Glomerular visceral epithelial cell (primary cell): Measurements from ENCODE around the gene CFLAR.
"Not testable (repeated sequence)": the region's sequence is repeated elsewhere in the genome, so short reads cannot be mapped to it uniquely, and the experiment has no call there.

Experiments
- DNase-seq: peaks from one replicate; pipeline ENCODE4 v3.0.0-alpha.2; 2016; ENCODE audit errors: extremely low spot score

Gene CFLAR

GRCh38 chr2:201182650-201183364 is 66.8 kb downstream of the CFLAR start, which contains the start of gene CASP10:
CASP10 (plus strand) TSS chr2:201183141; CDS start chr2:201185778, 2,637 bp downstream.
- peak; percentile 80 for DNase-seq

GRCh38 chr2:201183365-201183727 is 67.4 kb downstream of the CFLAR start:
- DNase-seq, result no peak

- not testable (repeated sequence) for DNase-seq
Measured at GRCh38 chr2:201183835-201184234, 67.9 kb downstream of the CFLAR start.

GRCh38 chr2:201184248-201184647 is 68.3 kb downstream of the CFLAR start:
- DNase-seq, result not testable (repeated sequence)

GRCh38 chr2:201185863-201186262 is 69.9 kb downstream of the CFLAR start:
- no peak for DNase-seq

GRCh38 chr2:201186982-201187381 is 71.0 kb downstream of the CFLAR start:
- no peak for DNase-seq

GRCh38 chr2:201188449-201188848 is 72.5 kb downstream of the CFLAR start:
- no peak for DNase-seq

- DNase-seq, result no peak
Measured at GRCh38 chr2:201191132-201191875, 75.3 kb downstream of the CFLAR start.

- DNase-seq, result no peak
Measured at GRCh38 chr2:201194097-201194496, 78.1 kb downstream of the CFLAR start.

- DNase-seq, result no peak
Measured at GRCh38 chr2:201195331-201195730, 79.4 kb downstream of the CFLAR start.

- DNase-seq, result no peak
Measured at GRCh38 chr2:201196003-201196402, 80.0 kb downstream of the CFLAR start.

- no peak for DNase-seq
Measured at GRCh38 chr2:201196803-201197202, 80.8 kb downstream of the CFLAR start.

GRCh38 chr2:201197781-201198180 is 81.8 kb downstream of the CFLAR start:
- no peak for DNase-seq

- DNase-seq, result no peak
Measured at GRCh38 chr2:201199847-201200246, 83.9 kb downstream of the CFLAR start.

GRCh38 chr2:201200345-201200744 is 84.4 kb downstream of the CFLAR start:
- DNase-seq, result no peak

GRCh38 chr2:201201371-201201770 is 85.4 kb downstream of the CFLAR start:
- no peak for DNase-seq

GRCh38 chr2:201203916-201204654 is 88.1 kb downstream of the CFLAR start:
- DNase-seq, result no peak

- DNase-seq, result peak; percentile 76
Measured at GRCh38 chr2:201204655-201205514, 88.9 kb downstream of the CFLAR start.

GRCh38 chr2:201205515-201205849 is 89.5 kb downstream of the CFLAR start:
- DNase-seq, result no peak

GRCh38 chr2:201208563-201209252 is 92.7 kb downstream of the CFLAR start:
- DNase-seq, result no peak

- DNase-seq, result no peak
Measured at GRCh38 chr2:201215963-201216362, 100.0 kb downstream of the CFLAR start.
